Activated B cell treated with CpG ODN at 0.5 μM for 24 hours (primary cell): ENCODE measurements around the gene AKIP1. TPM values are rescaled to one million over a fixed set of nuclear protein-coding genes. Genes with fewer than 3 reads are reported as not detected.
"Not testable (repeated sequence)": the region's sequence is repeated elsewhere in the genome, so short reads cannot be mapped to it uniquely, and the experiment has no call there.

Source experiments
- ATAC-seq: fragments of 200-7000 bp; cut with Tn5 transposase; one replicate; pipeline ENCODE4 v1.10.0; 2021; ENCODE audit warnings: low read depth, mild to moderate bottlenecking, moderate library complexity
- CTCF ChIA-PET: fragments of 350-600 bp; sonication (Branson Sonifier 250); formaldehyde crosslinking; loops from one replicate; lab custom pipeline; 2021; ENCODE audit warnings: antibody characterized with exemption; lab: Charles Lee
- POLR2A ChIA-PET: fragments of 350-600 bp; sonication (Branson Sonifier 250); formaldehyde crosslinking; loops from one replicate; lab custom pipeline; 2021; ENCODE audit warnings: antibody characterized with exemption; lab: Charles Lee
- DNase-seq: peaks from one replicate; pipeline ENCODE4 v3.0.0; 2022
- H3K27ac Mint-ChIP-seq: one replicate; pipeline ENCODE4 v1.8.0; 2020; ENCODE audit warnings: mixed read lengths
- H3K27me3 Mint-ChIP-seq: one replicate; pipeline ENCODE4 v1.8.0; 2021; ENCODE audit warnings: mixed read lengths
- H3K36me3 Mint-ChIP-seq: one replicate; pipeline ENCODE4 v1.8.0; 2021; ENCODE audit warnings: low read depth, mixed read lengths
- H3K4me1 Mint-ChIP-seq: one replicate; pipeline ENCODE4 v1.8.0; 2021; ENCODE audit warnings: mixed read lengths
- H3K4me3 Mint-ChIP-seq: one replicate; pipeline ENCODE4 v1.8.0; 2020; ENCODE audit warnings: mild to moderate bottlenecking, mixed read lengths
- H3K9me3 Mint-ChIP-seq: one replicate; pipeline ENCODE4 v1.8.0; 2020; ENCODE audit warnings: mixed read lengths
- intact Hi-C: fragments of 100-400 bp; cut with micrococcal nuclease; formaldehyde crosslinking; loops from one replicate; pipeline ENCODE4 v1.15.1; 2024
- total RNA-seq: library from RNA; stranded (reverse); gene quantifications from 2 replicates; pipeline ENCODE4 v1.2.3, GENCODE V29; 2022
- TF ChIP-seq, protein P1 (sequence below): fragments of 200-600 bp; IDR thresholded peaks from one replicate; pipeline ENCODE4 v1.8.0; 2022; ENCODE audit warnings: antibody characterized with exemption, mild to moderate bottlenecking

The AKIP1 gene
- total RNA-seq, 1 donor from 2014 or later, result 7.1 TPM

DNA sequence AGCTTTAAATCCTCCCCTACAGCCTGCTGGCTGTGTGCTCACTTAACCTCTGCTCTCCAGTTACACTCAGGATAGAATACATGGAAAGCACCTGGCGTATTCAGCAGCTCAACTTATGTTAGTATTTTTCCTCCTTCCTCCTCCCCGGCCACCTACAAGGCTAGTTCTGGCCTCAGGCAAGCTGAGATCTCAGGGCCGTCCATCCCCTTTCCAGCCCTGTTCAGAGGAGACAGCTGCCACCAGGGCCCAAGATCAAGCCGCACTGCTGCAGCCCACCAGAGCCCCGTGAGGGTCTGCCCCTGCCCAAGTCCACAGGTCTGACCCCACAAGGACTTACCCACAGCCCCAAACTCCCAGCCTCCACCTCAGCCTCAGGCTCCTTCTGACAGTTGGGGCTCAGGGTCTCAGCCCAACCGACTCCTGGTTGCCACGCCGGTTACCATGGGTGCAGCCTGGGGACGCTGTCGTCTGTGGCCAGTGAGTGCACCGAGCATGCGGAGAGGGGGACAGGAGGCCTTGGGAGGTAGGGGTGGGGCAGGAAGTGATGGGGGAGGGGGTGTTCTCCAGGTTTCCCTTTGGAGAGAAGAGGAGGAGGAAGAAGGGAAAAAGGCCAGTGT is 21.7 kb downstream of the AKIP1 start, which contains the start of gene C11orf16:
Gene C11orf16 (minus strand): TSS at position 384 of the 617 bp plus-strand sequence. CDS start 639 bp downstream, outside the sequence.
- CTCF ChIA-PET, result no interaction called here
- Mint-ChIP-seq H3K27me3 (no peaks in the 10 kb centered on the region), H3K4me3 (no peak within 1 kb of the TSS), H3K9me3 (no peaks in the 10 kb centered on the region), H3K4me1 (peaks cover 4% of the 10 kb centered on the region), H3K36me3 (no peaks in the 10 kb centered on the region), H3K27ac (no peak within 1 kb of the TSS)
- TF ChIP-seq, protein P1, sequence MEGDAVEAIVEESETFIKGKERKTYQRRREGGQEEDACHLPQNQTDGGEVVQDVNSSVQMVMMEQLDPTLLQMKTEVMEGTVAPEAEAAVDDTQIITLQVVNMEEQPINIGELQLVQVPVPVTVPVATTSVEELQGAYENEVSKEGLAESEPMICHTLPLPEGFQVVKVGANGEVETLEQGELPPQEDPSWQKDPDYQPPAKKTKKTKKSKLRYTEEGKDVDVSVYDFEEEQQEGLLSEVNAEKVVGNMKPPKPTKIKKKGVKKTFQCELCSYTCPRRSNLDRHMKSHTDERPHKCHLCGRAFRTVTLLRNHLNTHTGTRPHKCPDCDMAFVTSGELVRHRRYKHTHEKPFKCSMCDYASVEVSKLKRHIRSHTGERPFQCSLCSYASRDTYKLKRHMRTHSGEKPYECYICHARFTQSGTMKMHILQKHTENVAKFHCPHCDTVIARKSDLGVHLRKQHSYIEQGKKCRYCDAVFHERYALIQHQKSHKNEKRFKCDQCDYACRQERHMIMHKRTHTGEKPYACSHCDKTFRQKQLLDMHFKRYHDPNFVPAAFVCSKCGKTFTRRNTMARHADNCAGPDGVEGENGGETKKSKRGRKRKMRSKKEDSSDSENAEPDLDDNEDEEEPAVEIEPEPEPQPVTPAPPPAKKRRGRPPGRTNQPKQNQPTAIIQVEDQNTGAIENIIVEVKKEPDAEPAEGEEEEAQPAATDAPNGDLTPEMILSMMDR, result no peak
- DNase-seq (no peak), ATAC-seq (no peak)
- POLR2A ChIA-PET, result no interaction called here
- intact Hi-C loops, result no loop called here

DNA sequence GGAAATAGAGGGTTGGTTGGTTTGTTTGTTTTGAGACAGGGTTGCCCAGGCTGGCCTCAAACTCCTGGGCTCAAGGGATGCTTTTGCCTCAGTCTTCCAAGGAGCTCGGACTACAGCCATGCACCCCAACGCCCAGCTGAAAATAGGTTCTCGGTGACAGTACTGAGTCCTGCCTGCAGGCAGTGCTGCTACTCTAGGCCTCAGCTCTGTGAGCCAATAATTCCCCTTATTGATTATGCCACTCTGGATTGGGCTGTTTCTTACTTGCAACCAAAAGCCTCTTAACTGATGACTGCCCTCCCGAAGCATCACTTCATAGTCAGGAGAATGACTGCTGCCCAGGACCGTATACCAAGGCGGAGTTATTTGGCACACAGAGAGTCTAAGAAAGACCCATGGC is 22.9 kb downstream of the AKIP1 start:
- POLR2A ChIA-PET, result no interaction called here
- no peak overlapping the region for H3K4me3 Mint-ChIP-seq

DNA sequence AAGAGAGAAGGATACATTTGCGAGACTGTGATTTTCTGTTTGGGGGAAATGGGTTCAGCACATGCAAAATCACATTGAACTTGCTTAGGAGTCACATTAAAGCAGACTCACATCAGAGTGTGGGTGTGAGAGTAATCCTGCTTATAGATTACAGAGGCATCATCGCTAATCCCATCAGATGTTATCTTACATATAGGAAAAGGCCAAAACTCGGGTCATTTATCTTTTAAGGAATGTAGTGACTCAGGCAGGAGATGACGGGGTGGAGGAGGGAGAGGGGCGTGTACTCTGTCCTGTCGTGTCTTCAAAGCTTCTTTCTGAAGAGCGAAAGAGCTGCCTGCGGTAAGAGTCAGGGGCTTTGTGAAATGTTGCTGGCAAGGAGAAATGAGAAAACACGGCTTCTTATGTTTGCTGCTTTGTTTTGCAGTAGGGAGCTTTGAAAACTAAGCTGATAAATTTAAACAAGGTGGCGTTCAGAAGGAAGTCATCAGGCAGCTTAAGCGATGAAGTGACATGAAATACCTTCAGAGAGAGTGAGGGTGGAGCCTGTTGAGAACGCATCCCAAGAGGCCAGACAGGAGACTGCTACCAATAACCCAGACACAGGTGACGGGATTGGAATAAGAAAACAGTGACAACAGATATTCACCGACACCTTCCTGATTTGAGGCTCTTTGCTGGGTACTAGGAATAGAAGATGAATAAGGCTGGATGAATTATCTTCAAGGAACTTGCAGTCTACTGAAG is 23.9 kb downstream of the AKIP1 start:
- H3K36me3 Mint-ChIP-seq, result no peaks in the 10 kb centered on the region
- H3K9me3 Mint-ChIP-seq, result no peaks in the 10 kb centered on the region
- no peak overlapping the region for H3K4me3 Mint-ChIP-seq
- H3K4me1 Mint-ChIP-seq, result peaks cover 4% of the 10 kb centered on the region
- CTCF ChIA-PET, result no interaction called here
- H3K27me3 Mint-ChIP-seq, result peaks cover 2% of the 10 kb centered on the region
- POLR2A ChIA-PET, result no interaction called here
- ATAC-seq (no peak), DNase-seq (no peak)
- TF ChIP-seq, protein P1, result no peak
- no peak overlapping the region for H3K27ac Mint-ChIP-seq
- intact Hi-C loops, result no loop called here

More for the DNA sequence above, 22.9 kb downstream of the AKIP1 start:
- no peak for DNase-seq
- H3K27me3 Mint-ChIP-seq, result peaks cover 2% of the 10 kb centered on the region
- no peaks in the 10 kb centered on the region for H3K9me3 Mint-ChIP-seq
- H3K4me1 Mint-ChIP-seq, result peaks cover 4% of the 10 kb centered on the region
- ATAC-seq, result no peak
- CTCF ChIA-PET, result no interaction called here
- H3K27ac Mint-ChIP-seq, result no peak overlapping the region
- TF ChIP-seq, protein P1, result no peak
- H3K36me3 Mint-ChIP-seq, result no peaks in the 10 kb centered on the region
- intact Hi-C loops, result no loop called here

DNA sequence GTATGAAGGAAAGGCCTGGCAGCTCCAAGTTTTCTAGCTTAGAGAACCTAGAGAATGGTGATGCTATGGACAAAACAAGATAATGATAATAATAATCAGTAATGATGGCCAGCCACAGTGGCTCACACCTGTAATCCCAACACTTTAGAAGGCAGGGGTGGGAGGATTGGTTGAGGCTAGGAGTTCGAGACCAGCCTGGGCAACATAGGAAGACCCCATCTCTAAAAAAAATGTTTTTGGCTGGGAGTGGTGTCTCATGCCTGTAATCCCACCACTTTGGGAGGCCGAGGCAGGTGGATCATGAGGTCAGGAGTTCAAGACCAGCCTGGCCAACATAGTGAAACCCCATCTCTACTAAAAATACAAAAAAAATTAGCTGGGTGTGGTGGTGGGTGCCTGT is 24.8 kb downstream of the AKIP1 start:
- H3K4me1 Mint-ChIP-seq, H3K4me3 Mint-ChIP-seq, H3K27me3 Mint-ChIP-seq, CTCF ChIA-PET, DNase-seq, ATAC-seq, intact Hi-C loops, H3K9me3 Mint-ChIP-seq, H3K27ac Mint-ChIP-seq, H3K36me3 Mint-ChIP-seq, POLR2A ChIA-PET: not testable (repeated sequence)

DNA sequence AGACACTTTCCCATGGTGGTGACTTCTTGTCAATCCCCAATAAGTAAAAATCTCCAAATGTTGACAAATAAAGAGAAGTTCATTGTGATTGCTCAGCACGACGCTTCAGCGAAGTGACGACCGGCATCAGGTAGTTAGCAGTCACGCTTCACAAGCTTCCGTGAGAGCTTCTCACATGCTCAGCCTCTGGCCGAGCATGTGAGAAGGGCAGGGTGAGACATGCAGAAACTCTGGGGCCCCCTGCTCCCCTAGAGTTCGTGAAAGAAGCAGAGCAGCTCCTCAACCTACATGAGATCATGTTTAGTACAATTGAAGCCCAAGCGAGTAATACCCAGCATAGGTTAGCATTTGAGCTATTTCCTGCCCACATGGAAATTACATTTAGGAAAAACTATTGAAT is 26.2 kb downstream of the AKIP1 start:
- H3K9me3 Mint-ChIP-seq, result no peaks in the 10 kb centered on the region
- ChIA-PET CTCF (no interaction called here), POLR2A (no interaction called here)
- DNase-seq (no peak), ATAC-seq (no peak)
- H3K27me3 Mint-ChIP-seq, result peaks cover 12% of the 10 kb centered on the region
- no peaks in the 10 kb centered on the region for H3K36me3 Mint-ChIP-seq
- H3K4me3 Mint-ChIP-seq, result no peak overlapping the region
- no peak overlapping the region for H3K27ac Mint-ChIP-seq
- TF ChIP-seq, protein P1, result no peak
- intact Hi-C loops, result no loop called here
- peaks cover 4% of the 10 kb centered on the region for H3K4me1 Mint-ChIP-seq
